Measurements from ENCODE around the gene CFAP46. TPM values are rescaled to one million over a fixed set of nuclear protein-coding genes. Genes with fewer than 3 reads are reported as not detected.

The CFAP46 gene
- polyA plus RNA-seq, 1 of the 3 experiments (the other 2 are of a cell fraction): 3.9 TPM

GRCh38 chr10:132978542-132978941 lies 36.2 kb upstream of the CFAP46 start:
- Histone ChIP-seq H3K36me3 (replicated peaks in 1 of 2; ENCODE audit: control insufficient read depth in 1 of 2, insufficient read depth in 2 of 2, low read length in 1 of 2) (no peaks in the 10 kb centered on the region), H3K79me2 (ENCODE audit: insufficient read depth) (no peaks in the 10 kb centered on the region), H3K9ac (no peak overlapping the region), H3K9me3 (no peaks in the 10 kb centered on the region), H4K20me1 (ENCODE audit: insufficient read depth) (no peaks in the 10 kb centered on the region), H3F3A (replicated peaks; ENCODE audit: insufficient read depth) (no peaks in the 10 kb centered on the region), H3K4me3 (ENCODE audit: low read depth in 2 of 2, low read length in 1 of 2) (no peak overlapping the region), H3K9me2 (no peaks in the 10 kb centered on the region), H3K4me1 (ENCODE audit: control insufficient read depth in 1 of 2, insufficient read depth in 2 of 2, low read depth in 1 of 2, low read length in 1 of 2) (peaks cover 0 to 5% of the 10 kb centered on the region in 2 experiments; a peak in 1 of 4 replicates), H3K27me3 (ENCODE audit: insufficient read depth) (no peaks in the 10 kb centered on the region), H2AFZ (ENCODE audit: low read depth) (no peak overlapping the region), H3K27ac (ENCODE audit: low read depth in 2 of 2, low read length in 1 of 2) (no peak overlapping the region), H3K4me2 (no peak overlapping the region)
- 62% methylated on average over 9 of the region's 9 CpGs for WGBS (ENCODE audit: low lambda C conversion rate)
- POLR2A ChIA-PET: no interaction called here
- DNase-seq: peak; percentile 22
- CTCF ChIA-PET: no interaction called here
- no peak for TF ChIP-seq TEAD4 (IDR thresholded peaks at IDR 0.05; ENCODE audit: borderline replicate concordance, insufficient read depth)
- no peak for TF ChIP-seq FOSL2 (IDR thresholded peaks at IDR 0.05; ENCODE audit: borderline replicate concordance, low read depth)
- no peak for TF ChIP-seq POLR2AphosphoS5 (IDR thresholded peaks at IDR 0.05; ENCODE audit: low read depth, low read length)
- TF ChIP-seq CHD2 (IDR thresholded peaks at IDR 0.05; ENCODE audit: low read length, partially characterized antibody): no peak
- no peak for TF ChIP-seq MXI1 (IDR thresholded peaks at IDR 0.05; ENCODE audit: low read depth, low read length)
- TF ChIP-seq ELF1 (IDR thresholded peaks at IDR 0.05): no peak
- no peak for TF ChIP-seq EP300 (IDR thresholded peaks at IDR 0.05; ENCODE audit: borderline replicate concordance in 1 of 2, low read depth in 1 of 2, low read length in 1 of 2)
- TF ChIP-seq FOXJ3 (CRISPR knock-in tag; IDR thresholded peaks at IDR 0.05): no peak
- TF ChIP-seq GABPA (IDR thresholded peaks at IDR 0.05; ENCODE audit: low read depth): no peak
- TF ChIP-seq NFIC (IDR thresholded peaks at IDR 0.05; ENCODE audit: borderline replicate concordance): no peak
- no peak for TF ChIP-seq FOXM1 (IDR thresholded peaks at IDR 0.05; ENCODE audit: low read depth)

DNA sequence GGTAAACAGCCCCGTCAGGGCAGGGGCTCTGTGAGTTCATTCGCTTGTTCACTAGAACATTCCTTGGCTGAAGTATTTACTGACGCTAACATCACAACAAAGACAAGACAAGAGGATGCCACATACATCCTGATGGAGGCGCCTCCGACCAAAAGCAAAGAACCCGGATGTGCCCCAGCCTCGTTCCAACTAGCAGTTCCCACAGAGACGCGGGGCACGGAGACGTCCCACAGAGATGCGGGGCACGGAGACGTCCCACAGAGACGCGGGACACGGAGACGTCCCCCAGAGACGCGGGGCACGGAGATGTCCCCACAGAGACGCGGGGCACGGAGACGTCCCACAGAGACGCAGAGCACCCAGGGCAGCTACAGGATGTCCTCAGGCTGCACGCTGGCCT lies 35.4 kb upstream of the CFAP46 start:
- no peak for DNase-seq
- H3K4me1 ChIP-seq (ENCODE audit: control insufficient read depth in 1 of 2, insufficient read depth in 2 of 2, low read depth in 1 of 2, low read length in 1 of 2): peaks cover 0 to 5% of the 10 kb centered on the region in 2 experiments; a peak in 1 of 4 replicates
- H3K27ac ChIP-seq (ENCODE audit: low read depth in 2 of 2, low read length in 1 of 2): no peak overlapping the region
- no peak overlapping the region for H2AFZ ChIP-seq (ENCODE audit: low read depth)
- no peaks in the 10 kb centered on the region for H3K27me3 ChIP-seq (ENCODE audit: insufficient read depth)
- POLR2A ChIA-PET: no interaction called here
- H3K9me3 ChIP-seq: no peaks in the 10 kb centered on the region
- no peaks in the 10 kb centered on the region for H3K36me3 ChIP-seq (replicated peaks in 1 of 2; ENCODE audit: control insufficient read depth in 1 of 2, insufficient read depth in 2 of 2, low read length in 1 of 2)
- CTCF ChIA-PET: no interaction called here
- no peaks in the 10 kb centered on the region for H3K9me2 ChIP-seq
- no peak overlapping the region for H3K4me3 ChIP-seq (ENCODE audit: low read depth in 2 of 2, low read length in 1 of 2)
- H3F3A ChIP-seq (replicated peaks; ENCODE audit: insufficient read depth): no peaks in the 10 kb centered on the region
- no peaks in the 10 kb centered on the region for H3K79me2 ChIP-seq (ENCODE audit: insufficient read depth)
- no peaks in the 10 kb centered on the region for H4K20me1 ChIP-seq (ENCODE audit: insufficient read depth)
- no peak overlapping the region for H3K4me2 ChIP-seq
- no peak overlapping the region for H3K9ac ChIP-seq
- WGBS (ENCODE audit: low lambda C conversion rate): 83% methylated on average over 26 of the region's 27 CpGs
- no peak for TF ChIP-seq POLR2AphosphoS5 (IDR thresholded peaks at IDR 0.05; ENCODE audit: low read depth, low read length)
- no peak for TF ChIP-seq PBX3 (IDR thresholded peaks at IDR 0.05)
- no peak for TF ChIP-seq EP300 (IDR thresholded peaks at IDR 0.05; ENCODE audit: borderline replicate concordance in 1 of 2, low read depth in 1 of 2, low read length in 1 of 2)
- no peak for TF ChIP-seq CHD2 (IDR thresholded peaks at IDR 0.05; ENCODE audit: low read length, partially characterized antibody)
- no peak for TF ChIP-seq IRF3 (IDR thresholded peaks at IDR 0.05; ENCODE audit: low read depth, low read length)
- TF ChIP-seq ZBTB33 (IDR thresholded peaks at IDR 0.05; ENCODE audit: borderline replicate concordance, low read depth): no peak
- no peak for TF ChIP-seq MAX (IDR thresholded peaks at IDR 0.05; ENCODE audit: low read depth)
- TF ChIP-seq FOXJ3 (CRISPR knock-in tag; IDR thresholded peaks at IDR 0.05): no peak
- no peak for TF ChIP-seq MXI1 (IDR thresholded peaks at IDR 0.05; ENCODE audit: low read depth, low read length)
- TF ChIP-seq SIN3A (IDR thresholded peaks at IDR 0.05; ENCODE audit: borderline replicate concordance, low read depth, low read length): no peak
- no peak for TF ChIP-seq USF1 (IDR thresholded peaks at IDR 0.05; ENCODE audit: borderline replicate concordance, low read depth)
- no peak for TF ChIP-seq RCOR1 (IDR thresholded peaks at IDR 0.05; ENCODE audit: low read length)
- TF ChIP-seq NFIC (IDR thresholded peaks at IDR 0.05; ENCODE audit: borderline replicate concordance): no peak
- no peak for TF ChIP-seq CTCF (IDR thresholded peaks at IDR 0.05)
